Right lobe of liver (tissue), 6 donors: ENCODE results near the gene KLHL40. TPM values are rescaled to one million over a fixed set of nuclear protein-coding genes. Genes with fewer than 3 reads are reported as not detected.

ENCODE experiments used
- ATAC-seq, 4 donors: fragments of 200-7000 bp; cut with Tn5 transposase; one replicate each; pipeline ENCODE4 v1.9.1; 2020; ENCODE audit warnings: mild to moderate bottlenecking in 4 of 4, moderate library complexity in 4 of 4
- DNase-seq, 3 donors: peaks; one replicate each; pipeline ENCODE4 v3.0.0-alpha.2; 2020
- H3K27ac ChIP-seq, 3 donors: fragments of 200-600 bp; one replicate each; pipeline ENCODE4 v1.8.0; 2022
- H3K27me3 ChIP-seq, 2 donors: fragments of 200-600 bp; one replicate each; pipeline ENCODE4 v1.8.0; 2022
- H3K36me3 ChIP-seq, 4 donors: fragments of 200-600 bp; sonication (generic) in 1 of 4; one replicate each; pipeline versions ENCODE4 v1.5.1 to v1.8.0; 2017 to 2022; ENCODE audit warnings: control low read depth in 1 of 4
- H3K4me1 ChIP-seq, 4 donors: fragments of 200-600 bp; sonication (generic) in 1 of 4; one replicate each; pipeline versions ENCODE4 v1.5.1 to v1.8.0; 2017 to 2022; ENCODE audit warnings: control low read depth in 1 of 4
- H3K4me3 ChIP-seq, 3 donors: fragments of 200-600 bp; one replicate each; pipeline ENCODE4 v1.8.0; 2022
- H3K9me3 ChIP-seq, 4 donors: fragments of 200-600 bp; sonication (generic) in 1 of 4; one replicate each; pipeline versions ENCODE4 v1.5.1 to v1.8.0; 2017 to 2022; ENCODE audit warnings: control low read depth in 1 of 4
- CTCF ChIP-seq, 4 donors: fragments of 200-600 bp in 3 of 4; fragments of 450-650 bp in 1 of 4; IDR thresholded peaks; one replicate each; pipeline versions ENCODE4 v1.5.1 to v1.8.0; 2016 to 2022; ENCODE audit warnings: antibody characterized with exemption in 4 of 4, mild to moderate bottlenecking in 2 of 4
- POLR2A ChIP-seq: fragments of 450-650 bp; IDR thresholded peaks from one replicate; pipeline ENCODE4 v1.6.1; 2017; ENCODE audit warnings: antibody characterized with exemption, mild to moderate bottlenecking
- WGBS: methylation state at CpG from one replicate; pipeline ENCODE4 v1.1.6; 2018; ENCODE audit warnings: low coverage, low lambda C conversion rate; ENCODE audit not compliant: insufficient coverage; ENCODE audit errors: missing lambda C conversion rate; 5-methylcytosine and 5-hydroxymethylcytosine counted together
- intact Hi-C, 2 donors: fragments of 100-400 bp; cut with DNase I; formaldehyde crosslinking; loops; one replicate each; pipeline versions ENCODE4 v1.11.2 to v1.14.1; 2022
- total RNA-seq, 6 experiments: library from RNA; depleted of rRNA in 2 of 6; stranded (reverse); fragments of >200 nt in 2 of 6; fragmentation: NEBNext Ultra II Directional in 3 of 6; extraction: Animal tissue kit (Norgen Biotek cat#: 25700) in 3 of 6; gene quantifications; one replicate each; pipeline versions ENCODE4 v1.1.0 to v1.2.4, GENCODE V29; 2016 to 2023
- donor health status: DM: no; HTN: yes; CAD: no.
- donor health status: DM: no; HTN: no; CAD: no.
- donor health status: DM: no; HTN: no; CAD: no.
- donor health status: DM: no; HTN: yes; CAD: no.
- donor health status: DM: no; HTN: yes; CAD: no.

The KLHL40 gene
- total RNA-seq, 6 experiments from 2014 or later, result 0.19 to 0.68 TPM; not detected in 4

DNA sequence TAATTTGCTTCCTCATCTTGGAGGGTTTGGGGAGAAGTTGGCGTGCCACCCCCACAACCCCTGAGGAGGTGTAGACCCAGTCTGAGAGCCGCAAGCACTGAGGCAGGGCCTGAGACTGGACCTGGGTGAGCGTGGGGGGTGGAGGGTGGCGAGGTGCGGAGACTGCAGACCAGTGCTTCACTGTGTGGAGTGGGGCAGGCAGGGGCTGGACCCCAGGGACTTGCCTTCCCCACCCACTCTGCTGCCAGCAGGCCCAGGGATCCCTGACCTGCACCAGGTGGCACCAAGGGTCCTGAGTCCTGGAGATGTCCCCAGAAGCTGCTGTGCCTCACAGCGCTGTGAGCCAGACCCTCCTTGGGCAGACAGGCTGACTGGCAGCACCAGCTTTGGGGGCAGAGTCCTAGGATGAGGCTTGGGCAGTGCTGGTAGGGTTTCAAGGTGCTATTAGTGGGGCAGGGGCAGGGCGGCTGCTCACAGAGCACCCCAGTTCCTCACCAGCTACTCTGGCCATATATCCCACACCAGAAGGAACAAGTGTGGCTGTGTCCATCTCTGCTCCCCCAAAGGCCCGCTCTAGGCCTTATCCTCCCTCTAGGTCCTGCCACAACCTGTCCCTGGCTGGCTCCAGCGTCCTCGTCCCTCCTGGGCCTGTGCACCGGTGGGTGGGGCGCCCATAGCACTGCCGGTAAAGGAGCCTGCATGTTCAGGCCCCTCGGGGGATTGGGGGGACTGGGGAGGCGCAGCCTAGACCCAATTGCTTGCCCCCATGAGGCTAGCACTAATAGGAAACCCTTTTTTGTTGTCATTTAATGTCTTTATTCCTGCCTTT lies 20.1 kb upstream of the KLHL40 start:
- Histone ChIP-seq H3K9me3 (no peaks in the 10 kb centered on the region), H3K4me3 (no peak overlapping the region), H3K27ac (no peak overlapping the region), H3K4me1 (no peaks in the 10 kb centered on the region), H3K27me3 (no peaks in the 10 kb centered on the region), H3K36me3 (no peaks in the 10 kb centered on the region)
- DNase-seq, result no peak
- 80% methylated on average over 2 of the region's 15 CpGs for WGBS
- TF ChIP-seq CTCF (IDR thresholded peaks at IDR 0.05) (no peak), POLR2A (no peak)
- intact Hi-C loops, result no loop called here
- ATAC-seq, result no peak

DNA sequence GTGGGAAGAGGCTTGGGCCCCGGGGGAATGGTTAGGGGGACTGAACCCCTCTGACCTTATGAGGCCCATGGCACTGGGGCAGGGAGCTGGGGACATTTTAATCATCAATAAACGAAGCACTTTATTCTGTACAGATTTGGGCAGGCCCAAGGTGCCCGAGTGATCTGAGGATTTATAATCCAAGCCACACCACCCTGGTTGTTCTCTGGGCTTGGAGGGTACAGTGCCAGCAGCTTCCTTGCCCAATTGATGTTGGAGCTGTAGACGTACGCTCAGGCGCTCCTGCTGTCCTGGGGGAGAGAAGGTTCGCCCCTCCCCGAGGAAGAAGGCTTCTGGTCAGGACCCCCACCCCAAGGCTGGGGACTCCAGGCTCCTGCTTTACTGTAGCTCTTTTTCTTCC lies 19.3 kb upstream of the KLHL40 start:
- ATAC-seq (no peak), DNase-seq (no peak)
- H3K27me3 ChIP-seq, result no peaks in the 10 kb centered on the region
- H3K4me1 ChIP-seq, result no peaks in the 10 kb centered on the region
- intact Hi-C loops, result no loop called here
- WGBS, result 83% methylated on average over 2 of the region's 8 CpGs
- no peak overlapping the region for H3K4me3 ChIP-seq
- H3K9me3 ChIP-seq, result no peaks in the 10 kb centered on the region
- no peak overlapping the region for H3K27ac ChIP-seq
- TF ChIP-seq CTCF (IDR thresholded peaks at IDR 0.05), result no peak
- TF ChIP-seq POLR2A, result no peak
- no peaks in the 10 kb centered on the region for H3K36me3 ChIP-seq

- Histone ChIP-seq H3K27me3 (no peaks in the 10 kb centered on the region), H3K4me3 (no peak overlapping the region), H3K4me1 (no peaks in the 10 kb centered on the region), H3K36me3 (no peaks in the 10 kb centered on the region), H3K9me3 (no peaks in the 10 kb centered on the region), H3K27ac (no peak overlapping the region)
- ATAC-seq (no peak), DNase-seq (no peak)
- intact Hi-C loops, result no loop called here
- TF ChIP-seq POLR2A (no peak), CTCF (IDR thresholded peaks at IDR 0.05) (no peak)
- WGBS, result 67% methylated on average over 1 of the region's 4 CpGs
These were observed 18.7 kb upstream of the KLHL40 start for GRCh38 chr3:42666577-42666998.

DNA sequence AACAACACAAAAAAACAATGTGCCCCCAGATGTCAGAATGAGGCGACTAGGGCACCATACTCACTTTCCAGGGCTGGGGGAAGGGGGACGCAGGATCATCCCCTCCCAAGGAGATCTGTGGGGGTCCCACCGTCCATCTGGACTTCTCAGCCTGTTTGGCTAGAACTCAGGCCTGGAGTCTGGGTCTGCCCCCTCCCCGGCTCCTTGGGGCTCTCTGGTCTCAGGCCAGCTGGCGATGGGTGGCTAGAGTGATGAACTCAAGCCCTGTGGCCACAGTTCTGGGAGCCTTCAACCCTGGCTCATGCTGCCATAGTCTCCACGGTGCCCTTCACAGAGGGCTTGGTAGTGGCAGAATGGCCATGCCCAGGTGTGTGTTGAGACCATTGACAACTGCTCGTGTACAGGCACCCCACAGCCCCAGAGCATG lies 18.2 kb upstream of the KLHL40 start:
- no peaks in the 10 kb centered on the region for H3K36me3 ChIP-seq
- H3K4me3 ChIP-seq, result no peak overlapping the region
- 54% methylated on average over 4 of the region's 7 CpGs for WGBS
- no peaks in the 10 kb centered on the region for H3K27me3 ChIP-seq
- TF ChIP-seq POLR2A, result no peak
- TF ChIP-seq CTCF (IDR thresholded peaks at IDR 0.05), result no peak
- no peaks in the 10 kb centered on the region for H3K4me1 ChIP-seq
- H3K9me3 ChIP-seq, result no peaks in the 10 kb centered on the region
- ATAC-seq (no peak), DNase-seq (no peak)
- H3K27ac ChIP-seq, result no peak overlapping the region
- intact Hi-C loops, result no loop called here
